Testis (tissue), 3 donors: ENCODE results near the gene SPRYD3. TPM values are rescaled to one million over a fixed set of nuclear protein-coding genes. Genes with fewer than 3 reads are reported as not detected.
A peak's percentile ranks its signal among the peaks of the same experiment; 100 is the strongest.

Experiments used
- DNase-seq: peaks from one replicate; pipeline ENCODE4 v3.0.0-alpha.2; 2019
- H3K27ac ChIP-seq, 2 donors: fragments of 200-600 bp; sonication (generic); one replicate each; pipeline ENCODE4 v1.5.1; 2019
- H3K27me3 ChIP-seq: fragments of 200-600 bp; sonication (generic); one replicate; pipeline ENCODE4 v1.5.1; 2019
- H3K36me3 ChIP-seq: fragments of 200-600 bp; sonication (generic); one replicate; pipeline ENCODE4 v1.5.1; 2017; ENCODE audit warnings: low read depth; ENCODE audit errors: missing control alignments
- H3K4me1 ChIP-seq: fragments of 200-600 bp; sonication (generic); one replicate; pipeline ENCODE4 v1.5.1; 2019
- H3K4me3 ChIP-seq, 2 donors: fragments of 200-600 bp; sonication (generic); one replicate each; pipeline ENCODE4 v1.5.1; 2017 to 2019
- H3K9me3 ChIP-seq: fragments of 200-600 bp; sonication (generic); one replicate; pipeline ENCODE4 v1.5.1; 2017
- POLR2A ChIP-seq: fragments of 450-650 bp; IDR thresholded peaks from one replicate; pipeline ENCODE4 v1.6.1; 2017; ENCODE audit warnings: antibody characterized with exemption, mild to moderate bottlenecking, moderate library complexity
- WGBS, 2 donors: methylation state at CpG; one replicate each; pipeline ENCODE4 v1.1.5; 2018; 5-methylcytosine and 5-hydroxymethylcytosine counted together
- intact Hi-C: fragments of 100-400 bp; cut with DNase I; formaldehyde crosslinking; loops from one replicate; pipeline ENCODE4 v1.15.1; 2023; ENCODE audit warnings: low total_unique reads
- polyA plus RNA-seq: library from polyadenylated mRNA; stranded (reverse); fragments of 350-450 nt; fragmentation: Illumina TruSeq; extraction: RNeasy Lipid Tissue Mini Kit (QIAGEN cat#74804); gene quantifications from one replicate; pipeline ENCODE4 v1.2.3, GENCODE V29; 2014; ENCODE audit warnings: low read depth, low replicate concordance; ENCODE audit not compliant: insufficient read depth
- total RNA-seq, 2 donors: library from RNA; depleted of rRNA; stranded (reverse); fragments of >200 nt; gene quantifications; one replicate each; pipeline ENCODE4 v1.2.3, GENCODE V29; 2016
- TF ChIP-seq, protein P1 (sequence below), 3 experiments: fragments of 450-650 bp in 2 of 3; fragments of 200-600 bp in 1 of 3; sonication (generic) in 1 of 3; IDR thresholded peaks; one replicate each; pipeline ENCODE4 v1.5.1; 2016 to 2019; ENCODE audit warnings: antibody characterized with exemption in 3 of 3, mild to moderate bottlenecking in 2 of 3, moderate library complexity in 1 of 3

The SPRYD3 gene
- total and polyA plus RNA-seq, 3 donors from 2014 or later: 27.7 to 29.5 (median 29.5) TPM

- WGBS, 2 donors: 78 to 88% methylated on average over 8 to 11 of the region's 11 CpGs
- H3K36me3 ChIP-seq: no peaks in the 10 kb centered on the region
- no peak for TF ChIP-seq POLR2A
- TF ChIP-seq, protein P1, sequence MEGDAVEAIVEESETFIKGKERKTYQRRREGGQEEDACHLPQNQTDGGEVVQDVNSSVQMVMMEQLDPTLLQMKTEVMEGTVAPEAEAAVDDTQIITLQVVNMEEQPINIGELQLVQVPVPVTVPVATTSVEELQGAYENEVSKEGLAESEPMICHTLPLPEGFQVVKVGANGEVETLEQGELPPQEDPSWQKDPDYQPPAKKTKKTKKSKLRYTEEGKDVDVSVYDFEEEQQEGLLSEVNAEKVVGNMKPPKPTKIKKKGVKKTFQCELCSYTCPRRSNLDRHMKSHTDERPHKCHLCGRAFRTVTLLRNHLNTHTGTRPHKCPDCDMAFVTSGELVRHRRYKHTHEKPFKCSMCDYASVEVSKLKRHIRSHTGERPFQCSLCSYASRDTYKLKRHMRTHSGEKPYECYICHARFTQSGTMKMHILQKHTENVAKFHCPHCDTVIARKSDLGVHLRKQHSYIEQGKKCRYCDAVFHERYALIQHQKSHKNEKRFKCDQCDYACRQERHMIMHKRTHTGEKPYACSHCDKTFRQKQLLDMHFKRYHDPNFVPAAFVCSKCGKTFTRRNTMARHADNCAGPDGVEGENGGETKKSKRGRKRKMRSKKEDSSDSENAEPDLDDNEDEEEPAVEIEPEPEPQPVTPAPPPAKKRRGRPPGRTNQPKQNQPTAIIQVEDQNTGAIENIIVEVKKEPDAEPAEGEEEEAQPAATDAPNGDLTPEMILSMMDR (IDR thresholded peaks at IDR 0.05): no peak
- no peaks in the 10 kb centered on the region for H3K27me3 ChIP-seq
- intact Hi-C loops: no loop called here
- H3K27ac ChIP-seq: peak overlapping the region in 1 of 2 donors; percentile 86
- H3K4me3 ChIP-seq: no peak overlapping the region
- peaks cover 43% of the 10 kb centered on the region for H3K4me1 ChIP-seq
- no peaks in the 10 kb centered on the region for H3K9me3 ChIP-seq
- DNase-seq: no peak
Measured at GRCh38 chr12:53074283-53074998, 4.7 kb downstream of the SPRYD3 start.

DNA sequence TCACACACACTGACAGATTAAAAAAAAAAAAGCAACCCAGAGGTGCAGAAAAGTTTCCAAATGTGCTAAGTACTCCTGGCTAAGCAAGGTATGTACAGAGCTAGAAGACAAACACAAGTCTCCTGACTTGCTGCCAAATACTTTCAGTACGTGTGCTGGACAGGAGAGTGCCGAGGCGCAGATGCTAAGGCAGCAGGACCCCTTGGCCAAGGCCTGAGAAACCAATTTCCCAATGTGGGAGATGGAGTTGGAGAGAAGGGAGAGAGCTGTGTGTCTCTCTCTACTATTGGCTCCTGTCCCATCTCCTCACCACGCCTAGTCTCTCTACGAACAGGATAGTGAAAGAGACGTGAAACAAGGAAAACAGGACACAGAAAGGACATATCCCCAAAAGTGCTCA, 5.3 kb downstream of the SPRYD3 start:
- no peak overlapping the region for H3K4me3 ChIP-seq
- no peaks in the 10 kb centered on the region for H3K27me3 ChIP-seq
- intact Hi-C loops: no loop called here
- TF ChIP-seq, protein P1 (IDR thresholded peaks at IDR 0.05): no peak
- no peak for TF ChIP-seq POLR2A
- no peak for DNase-seq
- no peaks in the 10 kb centered on the region for H3K36me3 ChIP-seq
- peaks cover 48% of the 10 kb centered on the region for H3K4me1 ChIP-seq
- H3K27ac ChIP-seq: peak overlapping the region in 1 of 2 donors; percentile 86
- H3K9me3 ChIP-seq: no peaks in the 10 kb centered on the region
- WGBS, 2 donors: 53 to 62% methylated on average over 6 of the region's 6 CpGs

- H3K36me3 ChIP-seq: no peaks in the 10 kb centered on the region
- no peaks in the 10 kb centered on the region for H3K27me3 ChIP-seq
- H3K9me3 ChIP-seq: no peaks in the 10 kb centered on the region
- TF ChIP-seq POLR2A: no peak
- TF ChIP-seq, protein P1 (IDR thresholded peaks at IDR 0.05): peak in 1 of 3 experiments; percentile 17
- peaks cover 57% of the 10 kb centered on the region for H3K4me1 ChIP-seq
- no peak overlapping the region for H3K4me3 ChIP-seq
- H3K27ac ChIP-seq: peak overlapping the region; percentile 56 to 86
- peak; percentile 89 for DNase-seq
- intact Hi-C loops: loop anchor here (2.0 kb wide), 1 partner anchor 25 kb away; the partner anchor contains the start of gene IGFBP6
- 40 to 61% methylated on average over 10 to 11 of the region's 11 CpGs for WGBS, 2 donors
Measured at GRCh38 chr12:53071591-53072551, 7.3 kb downstream of the SPRYD3 start.

DNA sequence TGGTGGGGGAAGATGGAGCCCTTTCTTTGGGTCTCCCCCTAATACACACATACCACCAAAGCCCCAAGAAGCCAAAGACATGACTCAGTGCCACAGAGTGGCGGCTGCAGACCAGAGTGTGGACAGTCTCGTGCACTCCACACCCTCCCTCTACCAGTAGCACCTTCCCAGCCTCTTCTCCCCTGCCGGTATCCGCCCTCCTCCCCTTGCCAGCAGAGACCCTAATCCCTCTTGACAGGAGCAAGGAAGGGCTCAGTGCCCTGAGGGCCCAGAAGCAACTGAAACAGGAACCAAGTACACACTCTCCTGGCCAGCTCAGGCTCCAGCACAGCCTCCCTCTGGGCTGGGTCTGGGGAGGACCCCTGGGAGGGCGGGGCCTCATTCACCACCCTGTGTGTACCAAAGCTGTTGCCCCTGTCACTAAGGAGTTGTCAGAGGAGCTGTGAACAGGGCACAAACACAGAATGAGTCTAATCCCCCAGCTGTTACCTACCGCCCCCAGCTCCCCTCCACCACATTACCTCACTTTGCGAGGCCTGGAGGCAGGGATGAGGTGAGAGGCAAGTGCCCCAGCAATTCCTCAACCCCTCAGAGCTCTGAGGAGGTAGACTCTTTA, 8.2 kb downstream of the SPRYD3 start:
- TF ChIP-seq, protein P1 (IDR thresholded peaks at IDR 0.05): no peak
- TF ChIP-seq POLR2A: no peak
- DNase-seq: no peak
- H3K27ac ChIP-seq: peak overlapping the region; percentile 56 to 86
- H3K4me1 ChIP-seq: peaks cover 64% of the 10 kb centered on the region
- no peaks in the 10 kb centered on the region for H3K9me3 ChIP-seq
- H3K36me3 ChIP-seq: no peaks in the 10 kb centered on the region
- H3K27me3 ChIP-seq: no peaks in the 10 kb centered on the region
- intact Hi-C loops: loop anchor here (2.0 kb wide), 1 partner anchor 26 kb away; the partner anchor contains the start of gene IGFBP6
- H3K4me3 ChIP-seq: no peak overlapping the region
- WGBS, 2 donors: 69 to 79% methylated on average over 6 to 7 of the region's 7 CpGs
